Measurements from ENCODE around the gene GLDC.

The GLDC gene

GRCh38 chr9:6620796-6621195, 24.7 kb downstream of the GLDC start:
- no peak for DNase-seq (ENCODE audit: low read depth in 2 of 2)

- no peak for DNase-seq (ENCODE audit: low read depth in 2 of 2)
These were observed 25.2 kb downstream of the GLDC start for GRCh38 chr9:6620353-6620752.

GRCh38 chr9:6619909-6620308, 25.6 kb downstream of the GLDC start:
- DNase-seq (ENCODE audit: low read depth in 2 of 2): no peak

DNA sequence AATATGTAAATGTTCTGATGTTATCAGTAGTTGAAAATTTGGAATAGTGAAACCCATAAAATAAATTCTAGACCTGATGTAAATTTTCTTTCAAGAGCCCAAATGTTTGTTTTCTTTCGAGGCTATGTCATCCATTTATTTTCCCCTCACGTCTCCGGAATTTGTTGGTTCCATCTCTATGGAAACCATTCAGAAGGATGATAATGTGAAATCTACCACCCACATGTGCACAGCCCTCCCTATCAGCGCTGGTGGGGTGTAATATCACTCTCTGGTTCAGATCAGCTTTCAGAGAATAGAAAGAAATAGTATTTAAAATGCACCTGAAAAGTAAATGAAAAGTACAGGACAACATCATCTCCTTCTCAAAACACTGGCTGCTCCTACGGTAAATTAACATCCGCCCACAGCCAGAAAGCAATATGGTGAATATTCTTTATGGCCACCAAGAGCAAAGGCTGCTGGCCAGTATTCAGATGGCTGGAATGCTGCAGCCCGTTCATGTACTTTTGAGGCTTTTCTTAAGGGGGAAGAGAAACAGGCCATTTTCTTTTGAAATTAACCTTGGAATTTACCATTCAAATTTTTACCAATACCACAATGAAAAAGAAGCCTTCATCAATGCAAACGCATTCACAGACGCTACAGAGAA, 28.5 kb downstream of the GLDC start:
- DNase-seq (ENCODE audit: low read depth in 2 of 2): no peak

DNA sequence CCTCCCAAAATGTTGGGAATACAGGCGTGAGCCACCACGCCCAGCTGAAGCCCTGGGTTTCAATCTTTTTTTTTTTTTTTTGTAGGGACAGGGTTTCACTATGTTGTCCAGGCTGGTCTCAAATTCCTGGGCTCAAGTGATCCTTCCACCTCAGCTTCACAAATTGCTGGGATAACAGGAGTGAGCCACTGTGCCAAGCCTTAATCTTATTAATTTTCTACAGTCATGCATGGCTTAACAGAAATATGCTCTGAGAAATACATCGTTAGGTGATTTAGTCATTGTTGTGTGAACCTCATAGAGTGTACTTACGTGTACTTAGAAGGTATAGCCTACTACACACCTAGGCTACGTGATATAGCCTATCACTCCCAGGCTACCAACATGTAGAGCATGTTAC, 31.0 kb downstream of the GLDC start:
- no peak for DNase-seq (ENCODE audit: low read depth in 2 of 2)

GRCh38 chr9:6611865-6612264, 33.7 kb downstream of the GLDC start:
- DNase-seq (ENCODE audit: low read depth in 2 of 2): no peak

DNA sequence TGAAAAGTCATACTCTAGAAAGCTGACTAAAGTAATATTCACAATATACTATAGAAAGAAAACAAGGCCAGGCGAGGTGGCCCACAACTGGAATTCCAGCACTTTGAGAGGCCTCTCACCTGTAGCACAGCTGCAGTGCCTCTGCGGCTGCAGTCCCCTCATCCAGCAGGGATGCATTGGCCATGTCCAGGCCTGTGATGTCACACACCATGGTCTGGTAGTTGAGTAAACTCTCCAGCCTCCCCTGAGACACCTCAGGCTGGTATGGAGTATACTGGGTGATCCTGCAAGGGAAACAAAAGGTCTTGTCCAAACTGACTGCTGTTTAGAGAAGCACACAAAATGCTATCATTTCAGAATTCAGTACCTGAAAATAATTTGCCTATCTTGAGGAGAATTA, 35.5 kb downstream of the GLDC start:
- no peak for DNase-seq (ENCODE audit: low read depth in 2 of 2)

- no peak for DNase-seq (ENCODE audit: low read depth in 2 of 2)
These were observed 36.0 kb downstream of the GLDC start for GRCh38 chr9:6609497-6610016.

- DNase-seq (ENCODE audit: low read depth in 2 of 2): no peak
These were observed 40.3 kb downstream of the GLDC start for GRCh38 chr9:6605202-6605601.

GRCh38 chr9:6600426-6600825, 45.1 kb downstream of the GLDC start:
- DNase-seq (ENCODE audit: low read depth in 2 of 2): no peak

DNA sequence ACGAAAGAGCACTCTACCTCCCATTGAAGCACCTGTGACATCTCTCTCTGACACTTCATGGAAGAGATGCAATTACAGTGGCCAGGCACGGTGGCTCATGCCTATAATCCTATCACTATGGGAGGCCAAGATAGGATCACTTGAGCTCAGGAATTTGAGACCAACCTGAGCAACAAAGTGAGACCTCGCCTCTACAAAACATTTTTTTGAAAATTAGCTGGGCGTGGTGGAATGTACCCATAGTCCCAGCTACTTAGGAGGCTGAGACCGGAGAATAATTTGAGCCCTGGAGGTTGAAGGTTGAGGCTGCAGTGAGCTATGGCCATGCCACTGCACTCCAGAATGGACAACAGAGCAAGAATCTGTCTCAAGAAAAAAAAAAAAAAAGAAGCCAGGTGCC, 45.5 kb downstream of the GLDC start:
- DNase-seq (ENCODE audit: low read depth in 2 of 2): no peak

- no peak for DNase-seq (ENCODE audit: low read depth in 2 of 2)
These were observed 47.2 kb downstream of the GLDC start for GRCh38 chr9:6598249-6598725.

- no peak for DNase-seq (ENCODE audit: low read depth in 2 of 2)
These were observed 52.7 kb downstream of the GLDC start for GRCh38 chr9:6592791-6593190.

DNA sequence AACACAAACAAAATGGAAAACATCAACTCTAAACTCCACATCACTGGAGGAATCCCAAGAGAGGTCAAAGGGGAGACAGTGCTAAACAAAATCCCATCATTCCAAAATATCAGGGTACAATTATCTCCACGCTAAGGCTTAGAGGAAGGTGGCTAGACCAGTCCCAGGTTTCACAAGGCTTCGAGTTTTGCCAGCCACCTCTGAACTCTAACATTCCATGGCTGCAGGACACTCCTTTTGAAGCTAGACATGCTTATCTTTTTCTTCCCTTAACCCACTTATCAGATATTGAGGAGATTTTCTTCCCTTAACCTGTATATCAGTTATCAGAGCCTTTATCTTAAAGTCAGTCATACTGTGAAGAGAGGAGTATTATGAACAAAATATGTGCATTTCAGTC, 53.3 kb downstream of the GLDC start:
- DNase-seq (ENCODE audit: low read depth in 2 of 2): no peak

DNA sequence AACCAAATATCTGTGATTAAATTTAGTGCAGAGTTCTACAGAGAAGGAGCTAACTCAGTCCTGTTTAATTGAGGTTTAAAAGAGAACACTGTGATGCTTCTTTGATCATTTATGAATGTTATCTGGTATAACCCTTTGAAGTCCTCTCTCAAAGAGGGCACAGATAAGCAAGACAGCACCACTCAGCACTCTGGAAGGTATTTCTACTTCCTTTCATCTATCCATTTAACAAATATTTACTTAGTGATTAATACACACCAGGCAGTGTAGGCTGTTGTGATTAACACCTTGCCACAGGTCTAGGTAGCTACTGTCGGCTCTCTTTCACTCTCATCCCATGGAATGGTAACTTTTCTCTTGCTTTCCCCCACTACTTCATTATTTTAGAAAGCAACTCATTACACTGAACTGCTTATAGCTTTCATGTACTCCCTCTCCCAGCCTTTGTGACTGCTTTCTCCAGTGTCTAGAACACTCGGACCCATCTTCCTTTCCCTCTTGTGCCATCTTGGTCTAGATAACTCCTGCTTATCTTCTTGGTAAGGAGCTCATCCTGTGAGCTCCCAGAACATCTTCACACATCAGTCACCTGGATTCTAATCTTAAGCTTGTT, 54.7 kb downstream of the GLDC start:
- no peak for DNase-seq (ENCODE audit: low read depth in 2 of 2)

GRCh38 chr9:6590334-6590733, 55.2 kb downstream of the GLDC start:
- no peak for DNase-seq (ENCODE audit: low read depth in 2 of 2)

DNA sequence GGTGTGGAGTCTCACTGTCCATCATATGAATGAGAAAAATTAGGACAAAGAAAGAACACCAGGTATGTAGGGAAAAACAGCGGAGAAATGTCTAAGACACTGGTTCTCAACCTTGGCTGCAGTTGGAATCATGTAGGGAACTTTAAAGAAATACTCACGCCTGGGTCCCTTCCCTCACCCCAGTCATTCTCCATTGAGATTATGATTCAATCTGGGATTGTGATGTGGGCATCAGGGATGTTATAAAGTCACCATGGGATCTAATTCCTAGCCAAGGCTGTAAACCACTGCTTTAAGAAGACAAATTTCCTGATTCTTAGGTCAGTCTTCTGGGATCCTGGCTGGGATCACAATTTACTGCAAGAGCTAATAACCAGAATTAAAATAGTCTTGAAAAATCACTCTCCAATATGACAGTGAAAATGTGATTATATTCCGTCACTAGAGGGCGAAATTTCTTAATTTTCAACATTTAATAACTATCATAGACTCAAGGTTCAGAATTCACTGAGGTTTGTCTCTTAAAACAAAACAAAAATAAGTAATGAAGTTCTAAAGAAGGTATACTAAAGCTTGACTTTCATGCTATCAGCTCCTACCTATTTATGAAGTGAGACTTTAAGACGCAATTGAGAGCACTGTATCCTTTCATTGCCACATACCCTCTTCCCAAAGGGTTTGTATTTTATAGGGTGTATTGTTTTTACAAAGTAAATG, 60.5 kb downstream of the GLDC start:
- no peak for DNase-seq (ENCODE audit: low read depth in 2 of 2)

DNA sequence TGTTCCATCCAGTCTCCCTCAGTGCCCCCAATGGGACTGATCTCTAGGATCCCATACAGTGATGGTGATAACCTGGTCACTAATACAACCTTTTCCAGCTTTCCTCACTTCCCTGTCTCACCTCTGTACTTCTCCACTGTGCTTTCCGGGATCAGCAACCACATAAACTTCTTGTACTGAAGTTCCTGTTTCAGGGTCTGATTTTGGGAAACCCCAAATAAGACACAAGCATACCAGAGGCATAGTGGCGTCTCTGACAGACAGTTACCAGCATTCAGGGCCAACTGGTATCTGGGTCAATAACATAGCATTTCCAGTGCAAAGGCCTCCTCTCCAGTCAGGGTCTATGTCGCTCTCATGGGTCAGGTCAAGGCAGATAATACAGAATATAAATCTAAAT, 64.3 kb downstream of the GLDC start:
- no peak for DNase-seq (ENCODE audit: low read depth in 2 of 2)

- DNase-seq (ENCODE audit: low read depth in 2 of 2): no peak
These were observed 65.9 kb downstream of the GLDC start for GRCh38 chr9:6579613-6580012.

DNA sequence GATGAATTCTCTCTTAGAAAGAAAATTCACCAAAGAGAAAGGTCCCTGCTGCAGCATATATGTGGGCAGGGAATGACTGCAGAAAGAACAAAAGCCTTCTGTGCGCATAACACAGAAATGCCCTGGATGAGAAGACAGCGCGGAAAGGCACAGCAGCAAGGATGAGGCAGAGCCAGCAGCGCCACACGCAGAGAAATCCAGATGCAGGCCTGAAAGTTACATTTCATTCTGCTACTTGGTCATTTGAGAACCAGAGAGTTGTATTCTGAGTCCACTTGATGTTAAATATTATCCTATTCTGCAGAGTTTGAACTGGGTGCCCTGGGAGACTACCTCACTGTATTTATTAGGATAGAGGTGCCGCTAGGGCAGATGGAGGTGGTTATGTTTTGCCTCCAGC, 68.5 kb downstream of the GLDC start:
- DNase-seq (ENCODE audit: low read depth in 2 of 2): no peak

DNA sequence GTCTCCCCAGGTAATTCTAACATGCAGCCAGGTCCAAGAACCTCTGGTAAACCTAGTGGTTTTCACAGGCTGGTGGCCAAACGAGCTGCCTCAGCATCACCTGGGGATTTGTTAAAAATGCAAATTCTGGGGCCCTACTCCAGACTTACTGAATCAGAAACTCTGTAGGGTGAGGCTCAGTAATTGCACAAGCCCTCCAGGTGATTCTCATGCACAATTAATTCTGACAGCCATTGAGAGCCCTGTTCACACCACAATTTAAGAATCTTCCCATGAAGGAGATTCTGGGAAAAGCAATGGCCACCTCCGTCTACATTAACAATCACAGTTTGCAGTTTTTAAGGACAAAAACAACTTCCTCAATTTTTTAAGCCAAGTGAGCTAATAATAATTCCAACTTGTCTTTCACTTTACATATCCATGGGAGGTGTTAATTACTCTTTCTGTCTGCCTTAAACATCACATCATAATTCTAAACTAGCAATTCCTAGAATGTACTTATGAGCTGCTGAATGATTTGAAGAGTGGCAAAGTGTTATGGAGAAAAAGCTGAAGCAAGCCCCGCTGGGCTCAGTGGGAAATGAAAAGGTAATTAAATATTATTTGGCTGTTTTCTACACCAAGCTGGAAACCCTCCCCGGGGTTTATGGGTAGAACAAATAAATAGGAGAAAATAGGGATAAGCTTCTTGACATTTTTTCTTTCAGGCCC, 70.0 kb downstream of the GLDC start:
- DNase-seq (ENCODE audit: low read depth in 2 of 2): no peak

DNA sequence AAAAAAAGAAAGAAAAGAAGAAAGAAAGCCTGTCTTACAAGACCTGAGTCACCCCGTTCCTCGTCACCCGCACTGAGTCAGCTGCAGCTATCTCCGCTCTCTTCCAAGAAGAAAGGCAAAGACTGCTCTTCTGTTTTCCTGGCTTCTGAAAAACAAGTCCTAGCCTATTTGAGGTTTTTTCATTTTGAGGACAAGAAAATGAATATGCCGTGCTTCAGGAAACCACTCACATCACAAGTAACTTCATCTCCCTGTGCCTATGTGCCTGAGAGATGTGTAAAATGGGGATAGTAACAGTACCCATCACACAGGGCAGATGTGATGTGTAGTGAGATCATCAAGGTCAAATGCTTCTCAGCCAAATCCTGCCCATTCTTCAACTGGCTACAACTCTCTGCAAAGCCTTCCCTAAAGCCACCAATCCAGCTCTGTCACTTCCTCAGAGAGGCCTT, 78.4 kb downstream of the GLDC start:
- peak in 1 of 2 donors; percentile 10 for DNase-seq (ENCODE audit: low read depth in 2 of 2)
